Measurements from ENCODE around the gene FGF19.

DNA sequence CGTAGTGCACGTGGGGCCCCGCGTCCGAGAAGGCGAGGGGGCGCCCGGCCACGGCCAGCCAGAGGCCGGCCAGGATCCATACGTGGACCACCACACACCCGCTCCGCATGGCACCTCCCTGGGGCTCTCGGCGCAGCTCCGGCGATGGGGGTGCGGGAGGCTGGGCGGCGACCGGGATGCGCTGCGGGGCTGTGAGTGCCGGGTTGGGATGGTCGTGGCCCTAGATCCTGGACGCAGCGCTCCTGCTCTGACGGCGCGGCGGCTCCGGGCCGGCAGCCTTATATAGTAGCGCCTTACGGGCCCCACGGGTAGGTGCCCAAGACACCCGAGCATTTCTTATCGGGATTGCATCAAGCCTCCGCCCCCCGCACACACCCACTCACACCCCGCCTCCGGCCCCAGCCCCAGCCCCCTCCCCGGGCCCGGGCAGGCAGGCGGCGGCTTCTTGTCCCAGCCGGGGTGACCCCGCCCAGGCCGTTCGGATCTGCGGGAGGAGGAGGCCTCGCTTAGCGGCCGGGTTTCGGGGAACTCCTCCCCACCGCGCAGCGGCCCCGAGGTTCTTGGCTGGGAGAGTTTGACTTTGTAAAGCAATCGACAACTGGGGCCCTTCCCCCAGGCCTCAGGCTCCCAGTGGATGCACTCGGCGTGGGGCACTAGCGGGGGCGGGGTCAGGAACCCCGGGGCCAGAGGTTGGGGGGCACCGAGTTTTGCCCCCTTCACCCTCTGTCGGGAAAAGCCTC, at the start of gene FGF19:
- TF ChIP-seq, protein P1, sequence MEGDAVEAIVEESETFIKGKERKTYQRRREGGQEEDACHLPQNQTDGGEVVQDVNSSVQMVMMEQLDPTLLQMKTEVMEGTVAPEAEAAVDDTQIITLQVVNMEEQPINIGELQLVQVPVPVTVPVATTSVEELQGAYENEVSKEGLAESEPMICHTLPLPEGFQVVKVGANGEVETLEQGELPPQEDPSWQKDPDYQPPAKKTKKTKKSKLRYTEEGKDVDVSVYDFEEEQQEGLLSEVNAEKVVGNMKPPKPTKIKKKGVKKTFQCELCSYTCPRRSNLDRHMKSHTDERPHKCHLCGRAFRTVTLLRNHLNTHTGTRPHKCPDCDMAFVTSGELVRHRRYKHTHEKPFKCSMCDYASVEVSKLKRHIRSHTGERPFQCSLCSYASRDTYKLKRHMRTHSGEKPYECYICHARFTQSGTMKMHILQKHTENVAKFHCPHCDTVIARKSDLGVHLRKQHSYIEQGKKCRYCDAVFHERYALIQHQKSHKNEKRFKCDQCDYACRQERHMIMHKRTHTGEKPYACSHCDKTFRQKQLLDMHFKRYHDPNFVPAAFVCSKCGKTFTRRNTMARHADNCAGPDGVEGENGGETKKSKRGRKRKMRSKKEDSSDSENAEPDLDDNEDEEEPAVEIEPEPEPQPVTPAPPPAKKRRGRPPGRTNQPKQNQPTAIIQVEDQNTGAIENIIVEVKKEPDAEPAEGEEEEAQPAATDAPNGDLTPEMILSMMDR (conservative IDR thresholded peaks at IDR 0.05 in 1 of 2, IDR thresholded peaks at IDR 0.05 in 1 of 2; ENCODE audit: low read depth in 1 of 2, low read length in 2 of 2), result no peak
- peak; percentile 81 for TF ChIP-seq EZH2 (IDR thresholded peaks at IDR 0.05; ENCODE audit: low read length, missing control alignments)

Data from fibroblast of lung (primary cell).